GM12891 (cell line): ENCODE results near the gene SERPINA9.

Experiments
- DNase-seq: peaks from one replicate; pipeline ENCODE4 v3.0.0; 2011; ENCODE audit warnings: low spot score; ENCODE audit not compliant: insufficient read length
- FAIRE-seq: peaks from 2 replicates; lab custom pipeline; 2011; peaks lifted over from hg19 to GRCh38; lab: Jason Lieb, UNC
- PAX5 ChIP-seq: IDR thresholded peaks from 2 replicates; pipeline ENCODE4 v1.6.1; 2011; ENCODE audit warnings: low read length, moderate library complexity, mild to moderate bottlenecking; ENCODE audit not compliant: insufficient read depth, severe bottlenecking
- POLR2A ChIP-seq: IDR thresholded peaks from 2 replicates; pipeline ENCODE4 v1.6.1; 2011; ENCODE audit warnings: low read depth, low read length, control low read depth
- POLR2AphosphoS5 ChIP-seq: IDR thresholded peaks from 2 replicates; pipeline ENCODE4 v1.6.1; 2011; ENCODE audit warnings: low read depth, low read length, control low read depth
- POU2F2 ChIP-seq: IDR thresholded peaks from 2 replicates; pipeline ENCODE4 v1.6.1; 2011; ENCODE audit warnings: low read depth, mild to moderate bottlenecking, control low read depth, low read length, moderate library complexity
- SPI1 ChIP-seq: IDR thresholded peaks from 2 replicates; pipeline ENCODE4 v1.6.1; 2011; ENCODE audit warnings: low read depth, low read length, control low read depth
- TAF1 ChIP-seq: IDR thresholded peaks from 2 replicates; pipeline ENCODE4 v1.6.1; 2011; ENCODE audit warnings: low read depth, low read length, control low read depth

Gene SERPINA9

GRCh38 chr14:94451091-94451771 is 24.8 kb downstream of the SERPINA9 start:
- no peak for TF ChIP-seq POLR2AphosphoS5
- TF ChIP-seq POU2F2, result no peak
- TF ChIP-seq TAF1, result no peak
- TF ChIP-seq PAX5, result no peak
- no peak for TF ChIP-seq SPI1
- no peak for TF ChIP-seq POLR2A
- DNase-seq (no peak), FAIRE-seq (no peak)

GRCh38 chr14:94450722-94451090 is 25.3 kb downstream of the SERPINA9 start:
- FAIRE-seq, result no peak
- DNase-seq, result no peak
- no peak for TF ChIP-seq PAX5
- TF ChIP-seq SPI1, result no peak
- no peak for TF ChIP-seq TAF1

GRCh38 chr14:94449930-94450329 is 26.1 kb downstream of the SERPINA9 start:
- FAIRE-seq (no peak), DNase-seq (no peak)
- TF ChIP-seq PAX5, result no peak
- no peak for TF ChIP-seq POLR2A
- TF ChIP-seq POLR2AphosphoS5, result no peak
- TF ChIP-seq POU2F2, result no peak
- TF ChIP-seq TAF1, result no peak
- TF ChIP-seq SPI1, result no peak

- DNase-seq, result no peak
- FAIRE-seq, result no peak
- TF ChIP-seq POU2F2, result no peak
- no peak for TF ChIP-seq TAF1
- no peak for TF ChIP-seq SPI1
- TF ChIP-seq PAX5, result no peak
- no peak for TF ChIP-seq POLR2A
- TF ChIP-seq POLR2AphosphoS5, result no peak
Observed at GRCh38 chr14:94448071-94448808, 27.8 kb downstream of the SERPINA9 start.

- FAIRE-seq (no peak), DNase-seq (no peak)
- TF ChIP-seq POU2F2 (no peak), SPI1 (no peak), TAF1 (no peak), POLR2AphosphoS5 (no peak), PAX5 (no peak), POLR2A (no peak)
Observed at GRCh38 chr14:94447206-94447605, 28.8 kb downstream of the SERPINA9 start.

GRCh38 chr14:94446126-94446525 is 29.9 kb downstream of the SERPINA9 start:
- DNase-seq, result no peak
- TF ChIP-seq POLR2AphosphoS5 (no peak), POLR2A (no peak), SPI1 (no peak), POU2F2 (no peak), PAX5 (no peak), TAF1 (no peak)
- FAIRE-seq, result no peak

GRCh38 chr14:94445003-94445402 is 31.0 kb downstream of the SERPINA9 start:
- no peak for DNase-seq
- TF ChIP-seq SPI1, result no peak
- TF ChIP-seq PAX5, result no peak
- no peak for TF ChIP-seq TAF1
- TF ChIP-seq POLR2AphosphoS5, result no peak
- TF ChIP-seq POLR2A, result no peak
- no peak for TF ChIP-seq POU2F2
- FAIRE-seq, result no peak

GRCh38 chr14:94441531-94442205 is 34.3 kb downstream of the SERPINA9 start:
- DNase-seq (no peak), FAIRE-seq (no peak)
- TF ChIP-seq SPI1 (no peak), POU2F2 (no peak), TAF1 (no peak), POLR2AphosphoS5 (no peak)

- FAIRE-seq (no peak), DNase-seq (no peak)
- TF ChIP-seq POLR2A, result no peak
- no peak for TF ChIP-seq SPI1
- no peak for TF ChIP-seq PAX5
- no peak for TF ChIP-seq TAF1
Observed at GRCh38 chr14:94441130-94441529, 34.9 kb downstream of the SERPINA9 start.

- no peak for FAIRE-seq
- no peak for DNase-seq
- TF ChIP-seq SPI1, result no peak
Observed at GRCh38 chr14:94439453-94440057, 36.4 kb downstream of the SERPINA9 start.
